ENCODE measurements around the gene TSPAN9. TPM values are rescaled to one million over a fixed set of nuclear protein-coding genes. Genes with fewer than 3 reads are reported as not detected.
A peak's percentile ranks its signal among the peaks of the same experiment; 100 is the strongest.

The TSPAN9 gene
- total RNA-seq, 6 donors from 2014 or later: 25.2 to 62.9 (median 44.2) TPM

GRCh38 chr12:3101309-3102024 lies 24.3 kb downstream of the TSPAN9 start:
- H3K27ac ChIP-seq: peak overlapping the region in 2 of 4 donors; percentile 53 to 57
- H3K9me3 ChIP-seq: peaks cover 0 to 7% (median 3%) of the 10 kb centered on the region in 4 donors
- H3K4me3 ChIP-seq: no peak overlapping the region
- no peak for ATAC-seq (ENCODE audit: low FRiP score in 2 of 2)
- TF ChIP-seq POLR2AphosphoS5 (IDR thresholded peaks at IDR 0.05) (no peak), EP300 (IDR thresholded peaks at IDR 0.05) (no peak), POLR2A (IDR thresholded peaks at IDR 0.05) (no peak)
- TF ChIP-seq, protein P1, sequence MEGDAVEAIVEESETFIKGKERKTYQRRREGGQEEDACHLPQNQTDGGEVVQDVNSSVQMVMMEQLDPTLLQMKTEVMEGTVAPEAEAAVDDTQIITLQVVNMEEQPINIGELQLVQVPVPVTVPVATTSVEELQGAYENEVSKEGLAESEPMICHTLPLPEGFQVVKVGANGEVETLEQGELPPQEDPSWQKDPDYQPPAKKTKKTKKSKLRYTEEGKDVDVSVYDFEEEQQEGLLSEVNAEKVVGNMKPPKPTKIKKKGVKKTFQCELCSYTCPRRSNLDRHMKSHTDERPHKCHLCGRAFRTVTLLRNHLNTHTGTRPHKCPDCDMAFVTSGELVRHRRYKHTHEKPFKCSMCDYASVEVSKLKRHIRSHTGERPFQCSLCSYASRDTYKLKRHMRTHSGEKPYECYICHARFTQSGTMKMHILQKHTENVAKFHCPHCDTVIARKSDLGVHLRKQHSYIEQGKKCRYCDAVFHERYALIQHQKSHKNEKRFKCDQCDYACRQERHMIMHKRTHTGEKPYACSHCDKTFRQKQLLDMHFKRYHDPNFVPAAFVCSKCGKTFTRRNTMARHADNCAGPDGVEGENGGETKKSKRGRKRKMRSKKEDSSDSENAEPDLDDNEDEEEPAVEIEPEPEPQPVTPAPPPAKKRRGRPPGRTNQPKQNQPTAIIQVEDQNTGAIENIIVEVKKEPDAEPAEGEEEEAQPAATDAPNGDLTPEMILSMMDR (IDR thresholded peaks at IDR 0.05): no peak
- no peak for DNase-seq
- no peaks in the 10 kb centered on the region for H3K27me3 ChIP-seq
- H3K36me3 ChIP-seq: no peaks in the 10 kb centered on the region
- WGBS, 2 donors: 83 to 87% methylated on average over 10 of the region's 10 CpGs
- peaks cover 46 to 70% (median 50%) of the 10 kb centered on the region in 4 donors for H3K4me1 ChIP-seq

GRCh38 chr12:3102771-3103410 lies 25.7 kb downstream of the TSPAN9 start:
- Histone ChIP-seq H3K9me3 (peaks cover 0 to 7% (median 3%) of the 10 kb centered on the region in 4 donors), H3K27ac (peak overlapping the region in 3 of 4 donors; percentile 51 to 69 (median 65)), H3K4me3 (no peak overlapping the region), H3K4me1 (peaks cover 38 to 68% (median 50%) of the 10 kb centered on the region in 4 donors), H3K36me3 (no peaks in the 10 kb centered on the region), H3K27me3 (no peaks in the 10 kb centered on the region)
- 59 to 64% methylated on average over 8 of the region's 8 CpGs for WGBS, 2 donors
- TF ChIP-seq POLR2A (IDR thresholded peaks at IDR 0.05) (no peak), POLR2AphosphoS5 (IDR thresholded peaks at IDR 0.05) (no peak), EP300 (IDR thresholded peaks at IDR 0.05) (no peak)
- DNase-seq: no peak
- no peak for ATAC-seq (ENCODE audit: low FRiP score in 2 of 2)

DNA sequence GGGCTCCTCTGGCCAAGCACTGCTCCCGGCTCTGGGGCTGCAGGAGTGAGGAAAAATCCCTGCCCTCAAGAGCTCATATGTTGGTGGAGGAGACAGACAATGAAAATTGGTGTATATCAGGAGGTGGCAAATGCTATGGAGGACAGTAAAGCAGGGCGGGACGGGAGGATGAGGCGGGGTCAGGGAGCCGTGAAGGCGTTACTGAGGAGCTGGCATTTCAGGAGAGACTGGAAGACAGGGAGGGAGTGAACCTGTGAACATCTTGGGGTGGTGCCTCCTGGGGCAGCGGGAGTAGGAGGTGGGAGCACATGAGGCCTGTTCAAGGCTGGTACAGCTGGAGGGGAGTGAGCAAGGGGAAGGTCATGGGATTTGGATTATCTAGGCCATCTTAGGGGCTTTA lies 26.6 kb downstream of the TSPAN9 start:
- DNase-seq (no peak), ATAC-seq (ENCODE audit: low FRiP score in 2 of 2) (no peak)
- Histone ChIP-seq H3K4me3 (no peak overlapping the region), H3K9me3 (peaks cover 0 to 6% (median 2%) of the 10 kb centered on the region in 4 donors), H3K4me1 (peaks cover 29 to 62% (median 43%) of the 10 kb centered on the region in 4 donors), H3K36me3 (no peaks in the 10 kb centered on the region), H3K27ac (peak overlapping the region in 3 of 4 donors; percentile 40 to 69 (median 51)), H3K27me3 (no peaks in the 10 kb centered on the region)
- 73 to 84% methylated on average over 7 of the region's 7 CpGs for WGBS, 2 donors
- TF ChIP-seq, protein P1 (IDR thresholded peaks at IDR 0.05): no peak
- TF ChIP-seq POLR2A (IDR thresholded peaks at IDR 0.05): no peak
- TF ChIP-seq POLR2AphosphoS5 (IDR thresholded peaks at IDR 0.05): no peak
- TF ChIP-seq EP300 (IDR thresholded peaks at IDR 0.05): no peak

DNA sequence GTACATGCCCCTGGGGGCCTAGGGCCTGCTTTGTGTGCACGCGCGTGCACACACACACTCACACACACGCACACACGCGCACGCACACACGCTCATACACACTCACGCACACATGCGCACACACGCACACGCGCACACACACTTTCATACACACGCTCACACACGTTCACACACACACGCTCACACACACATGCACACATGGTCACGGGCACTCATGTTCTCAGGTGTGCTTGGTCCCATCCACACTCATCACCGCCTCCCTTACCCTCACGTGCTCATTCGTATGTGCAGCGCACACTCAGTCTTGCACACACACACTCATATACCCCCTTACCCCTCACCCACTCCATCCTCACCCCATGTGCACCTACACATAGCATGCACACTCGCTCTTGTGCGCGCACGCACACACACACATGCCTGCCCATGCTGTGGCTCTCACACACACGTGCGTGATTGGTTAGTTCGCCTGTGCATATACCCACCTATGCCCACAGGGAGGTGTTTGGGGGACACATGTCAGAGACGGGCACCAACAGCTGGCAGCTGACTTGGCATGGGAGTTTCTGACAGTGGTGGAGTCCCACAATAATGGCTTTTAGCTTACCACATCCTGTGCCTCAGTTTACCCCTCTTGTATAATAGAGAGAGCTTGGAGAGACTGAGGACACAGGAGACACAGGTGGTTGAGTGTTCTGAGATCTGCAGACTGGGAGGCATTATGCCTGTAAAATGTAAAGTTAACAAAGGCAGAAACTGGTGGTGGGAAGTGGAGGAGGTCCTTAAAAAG lies 28.7 kb downstream of the TSPAN9 start:
- no peak for TF ChIP-seq EP300 (IDR thresholded peaks at IDR 0.05)
- no peak for TF ChIP-seq POLR2AphosphoS5 (IDR thresholded peaks at IDR 0.05)
- TF ChIP-seq, protein P1 (IDR thresholded peaks at IDR 0.05): no peak
- TF ChIP-seq POLR2A (IDR thresholded peaks at IDR 0.05): no peak
- peak; percentile 5 to 24 for ATAC-seq (ENCODE audit: low FRiP score in 2 of 2)
- no peaks in the 10 kb centered on the region for H3K9me3 ChIP-seq
- peaks cover 37 to 60% (median 45%) of the 10 kb centered on the region in 4 donors for H3K4me1 ChIP-seq
- H3K27ac ChIP-seq: peak overlapping the region in 2 of 4 donors; percentile 21 to 67
- H3K27me3 ChIP-seq: no peaks in the 10 kb centered on the region
- H3K36me3 ChIP-seq: no peaks in the 10 kb centered on the region
- no peak overlapping the region for H3K4me3 ChIP-seq
- no peak for DNase-seq
- WGBS, 2 donors: 90 to 92% methylated on average over 29 of the region's 29 CpGs

GRCh38 chr12:3106579-3106978 lies 29.4 kb downstream of the TSPAN9 start:
- Histone ChIP-seq H3K4me1 (peaks cover 37 to 56% (median 44%) of the 10 kb centered on the region in 4 donors), H3K4me3 (no peak overlapping the region), H3K27me3 (no peaks in the 10 kb centered on the region), H3K36me3 (no peaks in the 10 kb centered on the region), H3K9me3 (no peaks in the 10 kb centered on the region), H3K27ac (peak overlapping the region in 2 of 4 donors; percentile 66 to 67)
- ATAC-seq (ENCODE audit: low FRiP score in 2 of 2) (no peak), DNase-seq (no peak)
- 52 to 68% methylated on average over 7 of the region's 7 CpGs for WGBS, 2 donors
- no peak for TF ChIP-seq POLR2AphosphoS5 (IDR thresholded peaks at IDR 0.05)
